HG02938 (cell line): ENCODE data around the gene BBX.

ENCODE experiments used
- ATAC-seq: cut with Tn5 transposase; IDR thresholded peaks from one replicate; pipeline ENCODE4 v1.9.1; 2021; ENCODE audit warnings: mild to moderate bottlenecking, moderate library complexity; ENCODE audit not compliant: unreplicated experiment

Gene BBX

DNA sequence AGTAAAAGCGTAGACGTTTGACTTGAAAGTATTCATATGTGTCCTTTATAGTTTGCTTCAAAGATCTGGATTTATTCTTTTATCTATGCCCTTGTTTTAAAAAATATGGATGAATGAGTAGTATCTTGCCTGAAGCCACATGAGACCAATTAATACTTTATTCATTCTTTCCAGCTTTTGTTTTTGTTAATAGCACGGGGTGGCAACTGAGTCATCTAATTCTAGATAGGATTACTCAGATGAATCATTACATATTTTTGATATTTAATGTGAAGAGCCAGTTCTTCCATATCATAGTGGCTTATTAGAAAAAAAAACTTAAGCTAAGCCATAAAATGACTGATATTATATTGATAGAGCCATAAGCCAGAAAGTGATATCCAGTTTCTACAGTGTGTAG lies 121.9 kb downstream of the BBX start:
- ATAC-seq, result no peak

DNA sequence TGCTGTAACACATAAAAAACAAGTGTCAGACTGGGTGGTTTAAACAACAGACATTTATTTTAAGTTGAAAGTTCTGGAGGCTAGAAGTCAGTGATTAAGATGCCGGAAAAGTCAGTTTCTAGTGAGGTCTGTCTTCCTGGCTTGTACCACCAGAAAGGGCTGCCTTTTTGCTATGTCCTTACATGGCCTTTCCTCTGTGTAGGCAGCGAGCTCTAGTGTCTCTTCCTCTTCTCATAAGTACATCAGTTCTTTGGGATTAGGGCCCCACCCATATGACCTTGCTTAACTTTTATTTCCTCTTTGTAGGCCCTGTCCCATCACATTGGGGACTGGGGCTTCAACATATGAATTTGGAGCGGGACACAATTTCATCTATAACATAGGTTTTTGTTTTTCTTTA lies 128.0 kb downstream of the BBX start:
- ATAC-seq, result no peak

DNA sequence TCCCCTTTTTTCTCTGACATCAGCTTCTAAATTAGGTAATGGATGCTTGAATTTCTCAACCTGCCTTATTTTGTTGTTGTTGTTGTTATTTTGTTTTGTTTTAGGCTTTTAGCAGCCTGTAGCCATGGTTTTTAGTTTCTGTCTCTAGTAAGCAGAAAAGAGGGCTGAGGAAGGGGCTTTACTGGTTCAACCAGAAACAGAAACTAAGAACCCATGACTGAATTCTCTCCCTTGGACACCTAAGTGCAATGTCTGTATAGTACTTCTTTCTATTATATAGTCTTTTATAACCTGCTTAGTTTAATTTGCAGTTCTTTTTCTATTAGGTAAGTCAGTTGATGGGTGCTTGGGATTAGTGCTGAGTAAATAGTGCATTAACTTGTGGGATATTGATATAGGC lies 129.0 kb downstream of the BBX start:
- peak; percentile 86 for ATAC-seq

DNA sequence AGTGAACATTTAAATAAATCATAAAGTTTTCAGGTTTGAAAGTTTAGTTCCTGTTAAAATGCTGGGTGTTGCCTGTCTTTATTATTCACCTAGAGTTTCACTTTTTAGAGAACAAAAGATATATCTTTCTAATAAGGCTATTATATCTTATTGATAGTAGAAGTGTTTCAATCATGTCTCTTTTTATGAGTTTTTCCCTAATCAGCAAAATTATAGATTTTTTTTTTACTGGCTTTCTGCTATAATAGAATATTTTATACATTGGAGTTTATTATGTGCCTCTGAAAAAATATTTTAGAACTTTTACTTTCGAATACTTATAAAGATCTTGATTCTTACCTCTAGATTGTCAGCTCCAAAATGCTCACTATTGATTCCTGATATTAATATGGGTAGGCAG lies 131.5 kb downstream of the BBX start:
- no peak for ATAC-seq

DNA sequence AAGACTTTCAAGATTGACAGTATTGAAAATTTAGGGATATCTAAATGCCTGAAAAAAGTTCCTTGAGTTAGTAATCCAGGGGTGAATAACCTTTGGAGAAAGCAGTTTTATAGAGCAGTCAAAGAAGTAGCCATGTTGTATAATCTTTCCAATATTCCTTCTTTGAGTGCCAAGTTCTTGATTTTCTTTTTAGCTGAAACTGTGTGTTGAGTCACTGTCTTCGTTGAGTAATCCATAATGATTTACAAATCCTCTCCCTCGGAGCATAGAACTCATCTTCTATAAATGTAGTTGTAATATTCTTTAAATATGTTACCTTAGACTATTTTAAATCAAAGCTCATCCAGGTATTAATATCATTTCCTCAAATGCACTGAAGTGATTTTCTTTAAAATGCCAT lies 135.2 kb downstream of the BBX start:
- no peak for ATAC-seq

DNA sequence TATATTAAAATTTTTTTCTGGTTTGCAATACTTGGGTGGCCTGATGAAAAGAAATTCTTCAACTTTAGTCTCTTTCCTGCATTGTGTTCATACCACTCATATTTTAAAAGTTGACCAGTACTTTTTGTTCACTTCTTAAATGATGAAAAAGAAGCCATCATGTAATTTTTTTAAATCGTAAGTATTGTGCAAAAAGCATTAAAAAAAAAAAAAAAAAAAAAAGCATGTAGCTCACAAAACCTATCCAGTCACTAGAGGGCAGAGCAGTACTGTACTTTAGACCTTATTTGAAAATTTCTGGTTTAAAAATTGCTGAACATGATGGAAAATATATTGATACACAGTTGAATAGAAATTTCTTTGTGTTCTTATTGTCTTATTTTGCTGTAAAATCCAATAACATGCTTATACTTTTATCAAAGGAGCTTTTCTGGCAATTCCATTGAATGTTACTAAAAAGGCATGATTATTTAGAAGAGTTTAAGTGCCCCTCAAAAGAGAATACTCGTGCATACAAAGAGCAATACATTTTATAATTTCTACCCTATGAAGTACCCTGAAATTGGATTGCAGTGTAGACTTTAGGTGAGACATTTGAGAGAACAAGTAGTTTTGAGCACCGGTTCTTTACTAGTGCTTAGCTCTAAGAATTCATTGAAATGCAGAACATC lies 137.7 kb downstream of the BBX start:
- ATAC-seq, result no peak

DNA sequence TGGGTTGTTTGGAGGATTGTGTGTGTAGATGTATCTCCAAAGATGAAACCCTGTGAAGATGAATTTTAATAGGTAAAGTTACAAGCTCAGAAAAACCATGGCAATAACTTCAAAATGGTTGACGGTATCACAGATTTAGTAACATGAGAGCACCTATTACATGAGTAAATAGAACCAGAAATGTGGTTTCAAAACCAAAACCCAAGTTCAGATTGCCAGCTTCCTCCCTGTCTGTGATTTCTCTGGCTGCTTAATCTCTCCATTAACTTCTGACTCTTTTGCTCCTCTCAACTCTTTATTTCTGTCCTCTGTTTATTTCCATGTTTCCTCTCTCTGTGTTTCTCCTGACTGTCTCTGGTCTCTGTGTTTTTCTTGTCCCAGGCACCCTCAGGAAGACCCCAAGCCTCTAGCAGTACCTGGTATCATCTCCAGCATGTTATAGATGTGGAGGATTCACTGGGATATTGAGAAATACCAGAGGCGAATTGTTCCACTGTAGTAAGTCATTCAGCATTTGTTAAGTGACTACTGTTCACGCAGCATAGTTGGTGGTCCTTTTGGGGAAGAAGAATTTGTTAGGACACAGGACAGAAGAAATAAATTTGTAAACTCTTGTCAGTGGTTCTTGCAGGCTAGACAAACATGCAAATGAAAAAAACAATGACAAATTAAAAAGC lies 138.8 kb downstream of the BBX start:
- ATAC-seq, result peak; percentile 45

DNA sequence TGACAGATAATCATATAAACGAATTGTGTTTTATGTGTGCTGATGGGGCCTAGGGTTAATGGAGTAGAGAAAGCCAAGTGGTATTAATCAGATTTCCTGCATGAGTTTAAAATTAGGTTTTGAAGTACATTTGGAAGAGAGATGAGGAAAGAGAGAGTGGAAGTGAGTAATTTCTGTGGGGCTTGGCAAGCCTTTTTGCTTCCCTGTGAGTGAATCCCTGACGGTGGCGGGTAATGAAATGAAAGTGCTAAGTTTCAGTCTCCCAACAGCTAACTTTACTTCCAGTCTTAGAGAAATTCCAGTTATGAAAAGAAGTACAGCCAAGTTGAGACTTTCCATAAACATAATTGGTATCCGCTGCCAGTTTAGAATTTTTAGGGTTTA lies 139.4 kb downstream of the BBX start:
- no peak for ATAC-seq

DNA sequence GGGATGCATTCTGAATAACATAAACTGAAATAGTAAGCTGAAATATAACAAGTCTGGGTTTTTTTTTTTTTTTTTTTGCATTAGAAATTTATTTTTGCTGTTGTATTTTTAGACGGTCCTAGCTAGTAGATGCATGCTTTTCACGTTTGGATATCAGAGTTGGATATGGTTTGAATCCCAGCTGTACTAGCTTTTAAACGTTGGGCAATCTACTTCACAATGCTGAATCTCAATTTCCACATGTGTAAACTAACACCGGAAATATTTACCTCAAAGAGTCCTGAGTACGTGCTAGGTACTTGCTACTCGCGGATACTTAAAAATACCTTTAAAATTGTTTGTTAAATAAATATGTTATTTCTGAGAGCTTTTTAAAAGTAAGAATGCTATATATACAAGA lies 139.8 kb downstream of the BBX start:
- no peak for ATAC-seq

DNA sequence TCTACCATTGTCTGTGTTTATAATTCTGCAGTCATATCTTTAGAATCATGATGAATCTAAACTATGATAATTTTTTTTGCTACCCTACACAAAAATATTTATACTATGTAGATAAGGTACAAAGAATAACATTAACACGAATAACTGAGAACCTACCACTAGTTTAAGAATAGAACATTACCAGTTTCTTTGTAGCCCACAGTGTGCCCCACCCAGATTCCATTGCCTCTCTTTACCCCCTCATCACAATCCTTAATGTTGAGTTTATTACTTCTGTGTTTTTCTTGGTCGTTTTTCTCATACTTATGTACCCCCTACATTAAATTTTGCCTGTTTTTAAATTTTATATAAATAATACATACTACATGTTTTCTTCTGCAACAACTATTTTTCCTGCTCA lies 140.5 kb downstream of the BBX start:
- no peak for ATAC-seq

DNA sequence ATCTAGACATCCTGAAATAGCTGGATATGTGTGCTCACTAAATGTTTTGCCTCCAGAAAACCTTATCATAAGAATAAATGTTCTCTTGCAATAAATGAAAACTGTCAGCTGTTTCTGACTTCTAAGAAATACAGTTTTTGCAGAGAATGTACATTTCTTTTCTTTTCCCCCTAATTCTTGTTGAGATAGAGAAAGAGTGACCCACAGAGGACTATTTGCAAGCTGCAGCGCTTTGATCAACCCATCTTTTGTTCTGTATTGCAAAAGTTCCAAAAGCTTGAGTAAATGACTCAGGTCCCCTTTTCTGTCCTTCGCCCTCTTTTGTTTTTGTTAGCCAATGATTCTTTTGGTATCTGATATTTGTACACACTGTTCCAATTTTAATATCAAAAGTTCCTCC lies 141.9 kb downstream of the BBX start:
- no peak for ATAC-seq

DNA sequence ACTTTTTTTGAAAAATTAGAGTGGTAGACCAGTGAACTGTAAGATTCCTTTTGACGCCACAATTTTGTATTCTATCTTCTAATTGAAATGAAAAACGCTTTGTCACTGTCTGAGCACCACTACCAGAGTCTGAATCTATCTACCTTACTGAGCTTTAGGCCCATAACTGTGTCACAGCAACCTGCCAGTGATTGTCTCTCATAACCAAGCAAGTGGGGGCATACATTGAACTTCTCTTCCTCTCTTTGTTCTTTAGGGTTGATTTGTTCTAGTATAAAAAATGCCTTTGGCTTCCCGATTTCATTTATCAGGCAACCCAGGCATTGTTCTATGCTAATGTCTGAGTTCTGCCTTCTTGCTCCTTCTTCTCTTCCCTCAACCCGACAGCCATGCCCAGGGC lies 142.6 kb downstream of the BBX start:
- no peak for ATAC-seq

DNA sequence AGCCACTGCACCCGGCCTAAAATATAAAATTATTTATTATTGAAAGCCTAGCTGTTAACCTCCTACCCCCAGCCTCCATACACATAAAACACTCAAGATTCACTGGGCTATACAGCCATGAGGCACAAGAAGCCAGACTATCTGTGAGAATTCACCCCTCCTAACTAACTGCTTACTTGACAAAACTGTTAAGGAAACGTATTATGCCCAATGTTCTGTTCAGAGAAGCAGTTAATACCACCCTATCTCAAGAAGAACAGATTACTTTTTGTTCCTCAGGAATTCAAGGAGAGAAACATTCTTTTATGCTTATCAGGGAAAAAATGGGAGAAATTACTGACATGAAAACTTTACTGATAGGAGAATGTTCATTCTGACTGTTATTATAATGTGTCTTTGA lies 144.1 kb downstream of the BBX start:
- ATAC-seq, result no peak

DNA sequence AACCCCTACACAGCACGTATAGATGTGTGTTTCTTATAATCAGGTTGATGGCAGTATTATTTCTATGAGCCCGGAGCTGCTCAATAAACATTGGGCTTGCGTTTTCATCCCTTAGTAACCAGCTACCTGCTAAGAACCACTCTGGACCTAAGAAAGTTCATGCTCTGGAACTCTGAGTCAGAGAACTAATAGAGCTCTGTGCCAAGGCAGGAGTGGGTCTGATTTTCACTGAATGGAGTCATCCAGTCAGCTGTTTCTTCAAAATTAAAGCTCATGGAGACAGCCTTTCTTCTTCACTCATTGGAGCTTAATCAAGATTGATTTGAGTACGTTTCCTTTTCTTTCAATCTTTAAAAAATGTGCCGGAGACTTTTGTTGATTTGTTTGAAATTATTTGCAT lies 145.7 kb downstream of the BBX start:
- no peak for ATAC-seq

DNA sequence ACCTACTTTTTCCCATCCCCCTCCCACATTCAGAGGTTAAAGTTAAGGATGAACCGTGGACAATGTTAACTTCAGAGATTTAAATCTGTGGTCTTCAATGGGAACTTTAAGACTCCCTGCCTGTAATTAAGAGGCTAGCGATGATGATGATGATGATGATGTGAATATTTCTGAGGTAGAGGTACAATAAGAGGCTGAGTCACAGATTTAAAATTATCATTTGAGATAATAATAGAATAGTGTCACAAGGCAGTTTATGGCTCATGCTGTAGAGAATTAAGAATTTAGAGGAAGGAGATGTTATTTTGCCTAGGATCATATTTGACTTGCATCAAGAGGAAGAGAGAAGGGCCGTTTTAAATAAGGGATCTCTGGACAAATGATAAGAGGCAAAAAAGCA lies 146.2 kb downstream of the BBX start:
- ATAC-seq, result no peak

DNA sequence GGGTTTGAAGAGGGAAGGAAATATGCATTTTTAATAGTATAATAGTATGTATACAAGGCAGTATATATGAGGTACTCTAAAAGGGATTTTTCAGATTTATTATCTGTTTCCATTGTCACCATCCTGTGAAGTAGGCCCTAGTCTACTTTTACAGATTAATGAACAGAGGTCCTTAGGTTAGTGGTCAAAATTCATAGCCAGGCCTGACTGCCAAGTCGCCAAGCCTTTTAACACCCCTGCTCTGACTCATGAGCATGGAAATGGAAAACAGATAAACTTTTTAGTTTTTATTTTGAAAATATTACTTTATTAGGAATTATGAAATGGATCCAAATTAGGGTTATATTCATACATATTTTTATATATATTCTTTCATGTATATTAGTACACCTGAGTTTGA lies 146.9 kb downstream of the BBX start:
- ATAC-seq, result no peak

DNA sequence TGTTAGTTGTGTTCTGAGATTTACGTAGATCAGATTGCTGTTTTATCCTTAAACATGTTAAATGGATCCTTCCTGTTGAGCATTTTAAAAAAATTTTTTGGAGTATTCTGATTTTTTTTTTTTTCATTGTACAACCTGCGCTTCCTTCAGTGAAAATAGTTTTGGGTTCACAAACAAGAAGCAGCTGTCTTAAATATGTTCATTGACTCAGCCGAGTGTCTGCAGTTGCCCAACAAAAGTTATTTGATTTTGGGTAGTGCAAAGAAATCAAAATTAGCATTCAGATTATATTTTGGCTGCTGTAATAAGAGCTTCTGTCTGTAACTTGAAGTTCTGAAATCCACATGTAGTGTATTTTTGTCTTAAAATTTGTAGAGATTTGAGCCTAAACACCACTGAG lies 148.2 kb downstream of the BBX start:
- ATAC-seq, result no peak

DNA sequence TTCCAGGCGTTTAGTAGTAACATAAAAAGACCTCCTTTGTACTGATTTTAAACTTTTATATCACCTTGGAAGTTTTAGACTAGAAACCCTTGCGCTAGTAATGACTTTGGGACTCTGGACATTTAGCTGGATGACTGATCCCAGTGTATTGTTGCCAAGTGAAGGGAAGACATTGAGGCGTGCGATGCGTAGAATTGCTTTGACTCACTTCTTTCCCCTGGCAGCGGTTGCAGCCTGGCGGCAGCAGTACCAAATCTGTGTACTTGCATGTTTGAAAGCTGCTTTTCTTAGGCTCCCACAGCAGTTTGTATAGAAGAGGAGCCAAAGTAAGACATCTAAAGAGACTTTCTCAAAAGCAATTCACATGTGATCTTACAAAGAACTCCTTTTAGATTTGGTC lies 151.6 kb downstream of the BBX start:
- ATAC-seq, result no peak

DNA sequence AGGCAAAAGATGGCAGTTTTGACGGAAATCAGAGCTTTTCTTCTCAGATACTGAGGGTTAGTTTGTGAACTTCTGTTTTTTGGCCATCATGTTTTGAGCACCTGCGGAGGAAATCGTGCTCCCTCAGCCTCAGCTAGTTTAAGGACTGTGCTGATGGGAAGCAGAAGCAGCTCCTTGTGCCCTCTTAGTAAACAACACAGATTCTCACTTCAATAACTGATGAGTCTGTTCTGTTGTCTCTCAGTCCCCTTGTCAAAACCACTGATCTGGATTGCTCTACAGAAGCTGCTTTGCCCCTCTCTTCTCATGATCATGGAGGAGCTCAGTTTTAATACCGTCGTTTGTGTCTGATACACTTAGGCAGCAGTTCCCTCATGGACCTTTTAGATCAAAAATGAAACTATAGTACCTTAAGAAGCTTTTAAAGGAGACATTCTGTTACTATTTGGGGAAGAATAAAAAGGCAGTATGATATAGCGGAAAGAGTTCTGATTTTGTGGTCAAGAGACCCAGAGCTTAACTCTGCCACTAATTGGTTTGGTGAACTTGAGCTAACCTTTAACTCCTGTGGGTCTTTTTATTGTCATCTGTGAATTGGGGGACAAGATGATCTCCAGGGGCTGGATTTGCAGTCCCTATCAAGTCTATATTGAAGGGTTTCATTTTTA lies 152.6 kb downstream of the BBX start:
- ATAC-seq, result peak; percentile 34

DNA sequence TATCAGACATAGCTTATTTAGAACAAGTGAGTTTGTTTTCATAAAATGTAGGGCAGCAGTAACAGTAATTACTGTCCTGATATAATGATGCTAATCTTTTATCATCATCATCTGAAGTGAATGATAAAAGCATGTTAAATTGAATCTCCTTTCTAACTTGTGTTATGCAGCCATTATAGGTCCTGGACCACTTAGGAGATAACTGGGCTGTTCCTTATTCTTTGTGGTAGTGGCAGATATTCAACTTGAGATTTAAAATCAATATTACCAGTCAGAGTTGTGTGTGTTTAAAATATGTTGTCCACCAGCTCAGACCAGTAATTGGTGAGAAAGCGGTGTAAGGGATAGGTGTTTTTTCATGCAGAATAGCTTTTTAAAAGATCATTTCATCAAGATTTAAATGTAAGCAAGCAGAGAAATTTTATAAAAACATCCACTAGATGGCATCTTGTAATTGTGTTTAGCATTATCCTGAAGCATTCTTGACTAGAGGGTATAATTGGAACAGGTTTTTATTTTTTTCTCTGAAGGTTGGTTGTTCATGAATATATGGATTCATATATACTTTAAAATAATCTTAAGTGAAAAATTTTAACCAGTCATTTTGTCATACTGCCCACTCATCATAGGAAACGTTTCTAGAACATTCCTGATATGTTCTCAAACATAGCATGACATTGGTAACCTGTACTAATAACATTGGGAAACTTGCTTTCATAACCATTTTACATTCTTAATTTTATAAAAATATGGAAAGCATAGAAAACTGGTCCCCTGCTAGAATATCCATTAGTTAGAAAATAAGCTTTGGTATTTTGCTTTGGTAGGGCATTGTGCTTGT lies 153.9 kb downstream of the BBX start:
- ATAC-seq, result no peak

DNA sequence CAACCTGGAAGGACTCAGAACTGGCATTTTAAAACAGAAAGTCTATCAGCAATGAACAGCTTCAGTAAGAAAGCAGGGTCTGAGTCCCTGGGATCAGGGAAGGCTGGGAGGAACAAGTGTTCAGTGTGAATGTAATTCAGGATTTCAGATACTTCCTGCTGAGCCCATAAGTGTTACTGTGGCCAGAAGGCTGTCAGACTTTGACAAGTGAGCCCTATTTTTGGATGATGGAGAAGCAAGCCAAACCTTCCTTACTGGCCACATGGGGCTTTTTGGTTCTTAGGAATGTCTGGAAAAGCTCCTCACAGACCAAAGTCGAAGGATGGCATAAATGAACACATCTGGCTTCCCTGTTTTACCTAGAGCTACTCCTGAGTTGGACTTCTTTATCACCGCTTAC lies 157.2 kb downstream of the BBX start:
- no peak for ATAC-seq

DNA sequence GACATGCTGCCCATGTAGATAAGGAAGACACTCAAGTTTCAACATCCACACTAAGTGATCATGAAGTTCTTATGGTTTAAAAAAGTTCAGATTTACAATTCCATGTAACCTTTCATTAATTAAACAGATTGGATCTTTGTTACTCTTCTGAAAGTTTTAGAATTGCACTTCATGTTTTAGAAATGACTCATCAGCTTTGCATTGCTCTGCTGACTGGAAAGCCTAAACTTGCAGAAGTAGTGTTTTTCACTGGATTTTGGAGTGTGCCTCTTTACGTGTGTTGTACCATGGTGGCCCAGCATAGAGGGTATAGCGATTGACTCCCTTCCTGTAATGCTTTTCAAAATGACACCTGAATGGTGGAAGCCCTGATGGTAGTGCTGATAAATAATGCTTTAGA lies 157.9 kb downstream of the BBX start:
- ATAC-seq, result no peak
